ENCODE measurements around the gene LPP.

DNA sequence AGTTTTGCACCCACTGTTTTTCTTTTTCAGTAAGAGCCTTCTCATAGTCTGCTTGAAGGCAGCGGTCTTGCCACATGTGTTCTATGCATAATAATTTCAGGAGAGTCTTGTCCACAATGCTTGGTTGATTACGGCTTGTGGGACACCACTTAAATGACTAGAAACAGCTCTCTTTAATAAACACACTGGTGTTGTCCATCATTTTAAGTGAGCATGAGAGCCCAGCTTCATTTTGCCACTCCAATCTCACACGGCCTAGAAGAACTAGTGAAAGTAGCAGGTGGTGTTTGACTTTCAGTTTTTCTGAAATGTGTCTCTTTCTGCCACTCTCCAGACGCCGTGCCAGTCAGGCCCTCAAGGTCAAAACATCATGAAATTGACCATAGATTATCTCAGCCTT is 292.1 kb downstream of the LPP start:
- TF ChIP-seq, protein P1, sequence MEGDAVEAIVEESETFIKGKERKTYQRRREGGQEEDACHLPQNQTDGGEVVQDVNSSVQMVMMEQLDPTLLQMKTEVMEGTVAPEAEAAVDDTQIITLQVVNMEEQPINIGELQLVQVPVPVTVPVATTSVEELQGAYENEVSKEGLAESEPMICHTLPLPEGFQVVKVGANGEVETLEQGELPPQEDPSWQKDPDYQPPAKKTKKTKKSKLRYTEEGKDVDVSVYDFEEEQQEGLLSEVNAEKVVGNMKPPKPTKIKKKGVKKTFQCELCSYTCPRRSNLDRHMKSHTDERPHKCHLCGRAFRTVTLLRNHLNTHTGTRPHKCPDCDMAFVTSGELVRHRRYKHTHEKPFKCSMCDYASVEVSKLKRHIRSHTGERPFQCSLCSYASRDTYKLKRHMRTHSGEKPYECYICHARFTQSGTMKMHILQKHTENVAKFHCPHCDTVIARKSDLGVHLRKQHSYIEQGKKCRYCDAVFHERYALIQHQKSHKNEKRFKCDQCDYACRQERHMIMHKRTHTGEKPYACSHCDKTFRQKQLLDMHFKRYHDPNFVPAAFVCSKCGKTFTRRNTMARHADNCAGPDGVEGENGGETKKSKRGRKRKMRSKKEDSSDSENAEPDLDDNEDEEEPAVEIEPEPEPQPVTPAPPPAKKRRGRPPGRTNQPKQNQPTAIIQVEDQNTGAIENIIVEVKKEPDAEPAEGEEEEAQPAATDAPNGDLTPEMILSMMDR (IDR thresholded peaks at IDR 0.05): no peak
- TF ChIP-seq EP300 (IDR thresholded peaks at IDR 0.05): no peak
- TF ChIP-seq POLR2A (IDR thresholded peaks at IDR 0.05; ENCODE audit: low read depth): no peak
